Measurements from ENCODE around the gene SMARCA1.

GRCh38 chrX:129565046-129565650 is 41.9 kb upstream of the SMARCA1 start:
- TF ChIP-seq CTCF (conservative IDR thresholded peaks at IDR 0.05; ENCODE audit: low read length) (no peak), EZH2phosphoT487 (IDR thresholded peaks at IDR 0.05; ENCODE audit: borderline replicate concordance, low read depth, low read length) (no peak)

Measured in OCI-LY7 (cell line).